WTC11 (cell line): ENCODE measurements around the gene APBB1. TPM values are rescaled to one million over a fixed set of nuclear protein-coding genes. Genes with fewer than 3 reads are reported as not detected.

ENCODE experiments used
- ATAC-seq: fragments of 200-7000 bp; cut with Tn5 transposase; 2 replicates; pipeline ENCODE4 v1.10.0; 2021; ENCODE audit warnings: mild to moderate bottlenecking, moderate library complexity
- CTCF ChIA-PET: fragments of 300-600 bp; sonication (Branson Sonifier 250); formaldehyde crosslinking; loops from one replicate; lab custom pipeline; 2021; ENCODE audit warnings: antibody characterized with exemption; lab: Charles Lee
- POLR2A ChIA-PET: fragments of 350-600 bp; sonication (Branson Sonifier 250); formaldehyde crosslinking; loops from one replicate; lab custom pipeline; 2021; ENCODE audit warnings: antibody characterized with exemption; lab: Charles Lee
- DNase-seq: peaks from one replicate; pipeline ENCODE4 v3.0.0; 2021; ENCODE audit warnings: low spot score
- H3K27ac Mint-ChIP-seq: 2 replicates; pipeline ENCODE4 v1.8.0; 2021; ENCODE audit warnings: mixed read lengths
- H3K27me3 Mint-ChIP-seq: 2 replicates; pipeline ENCODE4 v1.8.0; 2021; ENCODE audit warnings: low read depth, mild to moderate bottlenecking, moderate library complexity, mixed read lengths
- H3K36me3 Mint-ChIP-seq: 2 replicates; pipeline ENCODE4 v1.8.0; 2021; ENCODE audit warnings: mixed read lengths
- H3K4me1 Mint-ChIP-seq: 2 replicates; pipeline ENCODE4 v1.8.0; 2022; ENCODE audit warnings: mixed read lengths
- H3K4me3 Mint-ChIP-seq: 2 replicates; pipeline ENCODE4 v1.8.0; 2021; ENCODE audit warnings: mild to moderate bottlenecking, moderate library complexity, mixed read lengths
- H3K9me3 Mint-ChIP-seq: 2 replicates; pipeline ENCODE4 v1.8.0; 2021; ENCODE audit warnings: mixed read lengths
- AFF4 ChIP-seq: sonication (generic); formaldehyde crosslinking; IDR thresholded peaks from 2 replicates; pipeline ENCODE4 v1.8.1; 2023; ENCODE audit warnings: mild to moderate bottlenecking, missing genetic modification reagents, borderline replicate concordance
- ATF3 ChIP-seq: sonication (generic); formaldehyde crosslinking; conservative IDR thresholded peaks from 2 replicates; pipeline ENCODE4 v1.8.1; 2022; ENCODE audit warnings: mild to moderate bottlenecking, missing genetic modification reagents
- CREB1 ChIP-seq: sonication (generic); formaldehyde crosslinking; IDR thresholded peaks from 2 replicates; pipeline ENCODE4 v1.8.0; 2023; ENCODE audit warnings: mild to moderate bottlenecking, missing genetic modification reagents
- ELF4 ChIP-seq: sonication (generic); formaldehyde crosslinking; IDR thresholded peaks from 2 replicates; pipeline ENCODE4 v1.8.1; 2022; ENCODE audit warnings: low read depth, mild to moderate bottlenecking, moderate library complexity, missing genetic modification reagents
- FOXP1 ChIP-seq: sonication (generic); formaldehyde crosslinking; IDR thresholded peaks from 2 replicates; pipeline ENCODE4 v1.8.0; 2022; ENCODE audit warnings: missing genetic modification reagents, mild to moderate bottlenecking, moderate library complexity, borderline replicate concordance
- GABPB1 ChIP-seq: sonication (generic); formaldehyde crosslinking; IDR thresholded peaks from 2 replicates; pipeline ENCODE4 v1.8.1; 2023; ENCODE audit warnings: mild to moderate bottlenecking, missing genetic modification reagents
- HMGXB4 ChIP-seq: sonication (generic); formaldehyde crosslinking; IDR thresholded peaks from 2 replicates; pipeline ENCODE4 v1.8.1; 2023; ENCODE audit warnings: mild to moderate bottlenecking, moderate library complexity, missing genetic modification reagents
- KAT7 ChIP-seq: sonication (generic); formaldehyde crosslinking; IDR thresholded peaks from 2 replicates; pipeline ENCODE4 v1.8.1; 2023; ENCODE audit warnings: missing genetic modification reagents, mild to moderate bottlenecking, borderline replicate concordance
- NFE2L1 ChIP-seq: sonication (generic); formaldehyde crosslinking; IDR thresholded peaks from 2 replicates; pipeline ENCODE4 v1.8.1; 2023; ENCODE audit warnings: missing genetic modification reagents
- OVOL2 ChIP-seq: fragments of 250-450 bp; sonication (Bioruptor Pico); IDR thresholded peaks from 2 replicates; pipeline ENCODE4 v1.9.0; 2021; ENCODE audit warnings: mild to moderate bottlenecking, borderline replicate concordance
- RELA ChIP-seq: sonication (generic); formaldehyde crosslinking; IDR thresholded peaks from 2 replicates; pipeline ENCODE4 v1.8.1; 2022; ENCODE audit warnings: missing genetic modification reagents, mild to moderate bottlenecking, borderline replicate concordance
- RORB ChIP-seq: fragments of 250-450 bp; sonication (Bioruptor Pico); IDR thresholded peaks from 2 replicates; pipeline ENCODE4 v1.9.0; 2021; ENCODE audit warnings: mild to moderate bottlenecking
- SMAD3 ChIP-seq: sonication (generic); formaldehyde crosslinking; IDR thresholded peaks from 2 replicates; pipeline ENCODE4 v1.8.0; 2022; ENCODE audit warnings: missing genetic modification reagents, mild to moderate bottlenecking, borderline replicate concordance
- ZBTB21 ChIP-seq: sonication (generic); formaldehyde crosslinking; IDR thresholded peaks from 2 replicates; pipeline ENCODE4 v1.8.1; 2023; ENCODE audit warnings: mild to moderate bottlenecking, missing genetic modification reagents, borderline replicate concordance
- ZNF671 ChIP-seq: fragments of 250-450 bp; sonication (Bioruptor Pico); IDR thresholded peaks from 2 replicates; pipeline ENCODE4 v1.8.0; 2021; ENCODE audit warnings: mild to moderate bottlenecking
- total RNA-seq: library from RNA; stranded (reverse); gene quantifications from 3 replicates; pipeline ENCODE4 v1.2.3, GENCODE V29; 2021
- TF ChIP-seq, protein P1 (sequence below): fragments of 250-450 bp; sonication (Bioruptor Pico); IDR thresholded peaks from 2 replicates; pipeline ENCODE4 v1.9.0; 2021; ENCODE audit warnings: mild to moderate bottlenecking
- TF ChIP-seq, protein P2 (sequence below): sonication (generic); formaldehyde crosslinking; IDR thresholded peaks from 2 replicates; pipeline ENCODE4 v1.8.1; 2023; ENCODE audit warnings: mild to moderate bottlenecking, missing genetic modification reagents, moderate library complexity

The APBB1 gene
- total RNA-seq, 1 experiment from 2014 or later: 32.1 TPM

GRCh38 chr11:6406370-6406769, 12.5 kb downstream of the APBB1 start:
- H3K4me3 Mint-ChIP-seq: no peak overlapping the region

GRCh38 chr11:6405846-6406245, 13.0 kb downstream of the APBB1 start:
- Mint-ChIP-seq H3K27ac (peak overlapping the region; percentile 46; the same call in 1 of the 2 replicates), H3K4me1 (peaks cover 18% of the 10 kb centered on the region), H3K9me3 (no peaks in the 10 kb centered on the region), H3K4me3 (no peak overlapping the region), H3K27me3 (no peaks in the 10 kb centered on the region), H3K36me3 (no peaks in the 10 kb centered on the region)
- POLR2A ChIA-PET: interaction anchor here (1.4 kb wide), 1 partner anchor 10 kb away, joined by 3 read pairs; no protein-coding TSS in a partner anchor
- TF ChIP-seq OVOL2 (CRISPR knock-in tag) (no peak), SMAD3 (CRISPR knock-in tag) (no peak), KAT7 (no peak), GABPB1 (CRISPR knock-in tag) (no peak), RELA (CRISPR knock-in tag) (no peak), CREB1 (no peak), ATF3 (no peak)
- TF ChIP-seq, protein P1, sequence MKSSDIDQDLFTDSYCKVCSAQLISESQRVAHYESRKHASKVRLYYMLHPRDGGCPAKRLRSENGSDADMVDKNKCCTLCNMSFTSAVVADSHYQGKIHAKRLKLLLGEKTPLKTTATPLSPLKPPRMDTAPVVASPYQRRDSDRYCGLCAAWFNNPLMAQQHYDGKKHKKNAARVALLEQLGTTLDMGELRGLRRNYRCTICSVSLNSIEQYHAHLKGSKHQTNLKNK (CRISPR knock-in tag): no peak
- DNase-seq: no peak
- no peak for ATAC-seq
- CTCF ChIA-PET: interaction anchor here (0.5 to 2.4 kb wide), 5 partner anchors 16 to 125 kb away, joined by 3 to 23 read pairs (median 5); partner anchors contain the start of gene SMPD1

More at GRCh38 chr11:6406370-6406769, 12.5 kb downstream of the APBB1 start:
- ChIA-PET CTCF (interaction anchor here (1.0 to 2.4 kb wide), 5 partner anchors 16 to 125 kb away, joined by 3 to 23 read pairs (median 5); partner anchors contain the start of gene SMPD1), POLR2A (interaction anchor here (0.6 kb wide), 1 partner anchor 16 kb away, joined by 3 read pairs; the partner anchor contains the start of gene SMPD1)
- Mint-ChIP-seq H3K27me3 (no peaks in the 10 kb centered on the region), H3K9me3 (no peaks in the 10 kb centered on the region), H3K27ac (no peak overlapping the region), H3K4me1 (peaks cover 18% of the 10 kb centered on the region), H3K36me3 (no peaks in the 10 kb centered on the region)
- DNase-seq: no peak
- ATAC-seq: no peak
- TF ChIP-seq RORB: no peak
- no peak for TF ChIP-seq NFE2L1 (CRISPR knock-in tag)
- no peak for TF ChIP-seq AFF4 (CRISPR knock-in tag)
- TF ChIP-seq, protein P2, sequence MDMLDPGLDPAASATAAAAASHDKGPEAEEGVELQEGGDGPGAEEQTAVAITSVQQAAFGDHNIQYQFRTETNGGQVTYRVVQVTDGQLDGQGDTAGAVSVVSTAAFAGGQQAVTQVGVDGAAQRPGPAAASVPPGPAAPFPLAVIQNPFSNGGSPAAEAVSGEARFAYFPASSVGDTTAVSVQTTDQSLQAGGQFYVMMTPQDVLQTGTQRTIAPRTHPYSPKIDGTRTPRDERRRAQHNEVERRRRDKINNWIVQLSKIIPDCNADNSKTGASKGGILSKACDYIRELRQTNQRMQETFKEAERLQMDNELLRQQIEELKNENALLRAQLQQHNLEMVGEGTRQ (CRISPR knock-in tag): no peak
- TF ChIP-seq FOXP1: no peak
- TF ChIP-seq ELF4 (CRISPR knock-in tag): no peak
- no peak for TF ChIP-seq ZBTB21 (CRISPR knock-in tag)
- no peak for TF ChIP-seq HMGXB4 (CRISPR knock-in tag)
- no peak for TF ChIP-seq ZNF671
- no peak for TF ChIP-seq GABPB1 (CRISPR knock-in tag)
